Measurements from ENCODE around the gene ARL5B.

ARL5B gene

DNA sequence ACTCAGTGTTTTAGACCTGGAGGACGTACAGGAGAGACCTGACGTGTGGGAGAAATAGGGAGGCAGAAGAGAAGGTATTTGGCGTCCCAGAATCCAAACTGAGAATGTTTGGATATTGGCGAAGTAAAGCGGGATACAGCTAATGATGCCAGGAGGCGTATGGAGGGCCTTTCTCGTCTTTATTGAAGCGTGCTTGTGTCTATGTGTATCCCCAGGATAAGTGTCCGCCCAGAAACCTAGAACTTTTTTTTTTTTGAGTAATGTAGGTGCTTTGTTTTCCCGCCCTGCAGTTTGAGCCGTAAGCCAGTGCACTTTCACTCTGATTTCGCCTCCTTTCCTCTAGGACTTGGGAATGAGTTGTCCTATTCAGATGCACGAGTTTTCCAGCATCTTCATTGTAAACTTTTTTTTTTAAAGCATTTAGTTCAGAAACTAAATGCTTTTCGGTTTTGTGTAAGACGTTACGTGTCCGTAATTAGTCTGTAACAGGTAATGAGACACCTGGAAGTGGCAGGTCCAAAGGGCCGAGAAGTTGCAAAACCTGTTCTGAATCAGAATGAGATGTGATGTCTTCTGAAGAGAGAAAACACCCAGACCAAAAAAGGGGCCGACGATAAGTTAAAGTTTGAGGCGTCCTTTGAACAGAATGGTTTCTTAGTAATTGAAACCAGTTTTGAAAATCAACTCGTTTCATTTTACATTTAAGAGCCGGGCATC is 746 bp downstream of the ARL5B start:
- peak; percentile 28 for DNase-seq

DNA sequence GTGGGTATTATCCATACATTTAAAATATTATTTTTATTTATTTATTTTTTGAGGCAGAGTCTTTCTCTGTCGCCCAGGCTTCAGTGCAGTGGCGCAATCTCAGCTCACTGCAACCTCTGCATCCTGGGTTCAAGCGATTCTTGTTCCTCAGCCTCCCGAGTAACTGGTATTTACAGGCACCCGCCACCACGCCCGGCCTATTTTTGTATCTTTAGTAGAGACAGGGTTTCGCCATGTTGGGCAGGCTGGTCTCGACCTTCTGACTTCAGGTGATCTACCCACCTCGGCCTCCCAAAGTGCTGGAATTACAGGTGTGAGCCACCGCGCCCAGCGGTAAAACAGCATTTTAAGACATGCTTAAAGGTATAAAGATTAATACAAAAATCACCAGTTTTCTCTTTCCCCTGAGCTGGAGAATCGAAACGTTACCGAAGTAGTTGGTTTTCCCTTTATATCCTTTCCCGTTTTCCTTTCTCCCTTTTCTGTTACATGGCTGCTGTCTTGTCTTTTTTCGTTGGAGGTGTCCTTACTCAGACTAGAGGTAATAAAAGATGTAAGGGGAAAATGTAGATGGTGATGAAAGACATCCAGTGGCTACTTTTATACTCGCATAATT is 1.7 kb downstream of the ARL5B start:
- DNase-seq, result no peak

DNA sequence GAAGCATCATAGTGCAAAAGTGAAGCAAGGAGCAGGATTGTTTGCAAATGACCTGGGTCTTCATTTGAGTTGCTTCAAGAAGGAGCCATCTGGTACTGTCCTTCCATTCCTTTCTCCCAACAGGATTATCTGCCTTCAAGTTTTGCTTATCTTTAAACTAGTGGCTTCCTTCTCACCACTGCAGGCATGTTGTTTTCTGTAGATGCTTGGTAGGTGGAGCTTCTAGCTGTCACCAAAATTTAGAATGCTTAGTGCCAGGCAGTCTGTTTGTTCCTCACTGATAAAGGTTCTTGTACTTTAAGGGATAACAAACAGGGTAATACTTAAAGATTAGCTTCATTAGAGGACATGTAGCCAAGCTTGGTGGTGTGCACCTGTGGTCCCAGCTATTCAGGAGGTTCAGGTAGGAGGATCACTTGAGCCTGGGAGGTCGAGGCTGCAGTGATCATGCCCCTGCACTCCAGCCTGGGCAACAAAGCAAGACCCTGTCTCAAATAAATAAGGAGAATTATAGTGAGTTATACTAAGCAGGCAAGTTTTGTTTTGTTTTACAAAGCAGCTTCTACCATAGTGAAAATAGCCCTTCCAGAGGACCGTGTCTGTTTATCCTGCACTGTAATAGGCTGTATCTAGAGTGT is 5.7 kb downstream of the ARL5B start:
- no peak for DNase-seq

DNA sequence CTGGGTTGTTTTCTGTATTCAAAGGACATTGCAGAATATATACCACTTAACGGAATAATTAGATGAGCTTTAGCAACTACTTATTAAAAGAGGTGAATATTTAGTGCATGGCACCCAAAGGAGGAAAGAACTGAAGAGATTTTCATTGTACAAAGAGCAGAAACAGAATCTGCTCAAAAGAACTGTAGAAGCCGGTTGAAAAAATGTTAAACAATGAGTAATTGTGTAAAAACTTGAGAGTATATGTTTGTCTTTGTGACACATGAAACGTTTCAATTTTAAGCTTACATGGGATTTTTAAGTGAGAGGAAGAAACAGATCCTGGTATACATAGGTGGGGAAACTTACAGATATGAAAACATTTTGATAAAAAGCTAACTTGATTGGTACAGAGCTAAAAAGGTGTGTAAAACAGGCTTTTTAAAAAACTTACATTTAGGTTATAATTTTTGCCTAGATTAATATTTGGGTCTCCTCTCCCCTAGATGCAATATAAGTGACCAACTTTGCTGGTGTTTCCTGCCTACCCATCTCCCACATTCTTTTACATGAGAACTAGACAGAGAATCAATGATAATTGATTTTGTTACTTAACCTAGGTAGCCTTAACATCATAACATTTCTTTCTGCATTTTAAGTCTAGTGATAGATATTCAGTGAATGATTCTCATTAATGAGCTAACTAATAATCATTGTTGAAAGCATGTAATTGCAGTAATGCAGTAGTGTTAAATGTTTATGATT is 6.8 kb downstream of the ARL5B start:
- DNase-seq, result no peak

DNA sequence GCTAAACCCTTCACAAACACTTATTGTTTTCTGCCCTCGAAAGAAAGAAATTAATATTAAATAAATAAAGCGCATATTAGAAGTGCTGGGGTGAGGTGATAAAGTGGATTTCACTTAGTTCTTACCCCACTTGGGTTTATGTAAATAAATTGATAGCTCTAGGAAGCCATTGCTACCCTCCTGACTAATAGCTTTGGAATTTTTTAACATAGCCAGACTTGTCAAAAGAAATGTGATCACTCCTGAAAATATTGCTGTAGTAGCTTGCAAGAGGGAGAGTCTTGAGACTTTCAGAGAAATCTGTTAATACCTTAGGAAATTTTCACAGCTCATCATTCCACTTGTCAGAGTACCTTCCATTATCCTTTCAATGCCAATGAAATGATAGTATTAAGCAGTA is 7.6 kb downstream of the ARL5B start:
- DNase-seq, result no peak

DNA sequence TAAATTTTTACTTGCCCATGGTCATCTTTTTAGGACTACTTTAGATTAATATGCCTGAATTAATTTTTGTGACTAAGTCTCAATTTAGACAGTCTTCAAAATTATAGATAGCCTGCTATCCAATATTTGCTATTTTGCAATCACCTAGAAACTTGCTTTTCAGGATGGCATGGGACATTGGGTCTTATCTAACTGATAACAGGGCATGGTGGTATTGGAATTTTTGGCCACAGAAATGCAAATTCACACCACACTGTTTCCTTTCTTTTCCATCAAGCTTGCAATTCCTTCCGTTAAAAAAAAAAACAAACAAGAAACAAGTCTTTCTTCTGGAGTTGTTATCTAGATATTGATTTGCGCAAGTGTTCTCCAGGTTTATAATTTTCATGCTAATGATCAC is 8.8 kb downstream of the ARL5B start:
- no peak for DNase-seq

DNA sequence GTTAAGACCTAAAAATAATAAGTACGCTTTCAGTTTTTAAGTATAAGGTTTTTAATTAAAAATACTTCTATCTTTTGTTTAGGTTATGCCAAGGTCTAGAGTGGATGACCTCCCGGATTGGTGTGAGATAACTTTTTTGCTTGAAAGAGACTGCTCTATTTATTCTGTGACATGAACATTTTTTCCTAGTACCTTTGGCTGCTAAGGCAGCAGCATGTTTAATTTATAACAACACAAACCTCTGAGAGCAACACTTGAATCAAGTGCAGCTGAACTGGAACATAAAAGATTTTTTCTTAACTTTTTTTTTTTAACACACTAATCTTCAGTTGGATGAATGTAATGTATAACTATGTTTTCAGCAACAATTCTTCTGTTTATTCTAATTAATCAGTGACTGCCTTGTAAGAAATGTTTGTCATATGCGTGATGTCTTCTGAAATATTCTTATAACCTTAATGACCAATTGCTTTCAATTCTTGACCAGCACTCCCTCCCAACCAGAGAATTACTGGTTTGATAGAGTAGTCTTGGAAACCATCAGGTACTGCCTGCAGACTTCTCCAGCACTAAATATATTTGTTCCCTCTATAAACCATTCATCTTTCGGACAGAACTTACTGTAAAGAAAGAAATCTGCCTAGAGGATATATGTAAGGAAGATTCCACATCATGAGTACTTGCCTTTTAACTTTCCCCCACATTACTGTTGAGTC is 16.0 kb downstream of the ARL5B start:
- no peak for DNase-seq

DNA sequence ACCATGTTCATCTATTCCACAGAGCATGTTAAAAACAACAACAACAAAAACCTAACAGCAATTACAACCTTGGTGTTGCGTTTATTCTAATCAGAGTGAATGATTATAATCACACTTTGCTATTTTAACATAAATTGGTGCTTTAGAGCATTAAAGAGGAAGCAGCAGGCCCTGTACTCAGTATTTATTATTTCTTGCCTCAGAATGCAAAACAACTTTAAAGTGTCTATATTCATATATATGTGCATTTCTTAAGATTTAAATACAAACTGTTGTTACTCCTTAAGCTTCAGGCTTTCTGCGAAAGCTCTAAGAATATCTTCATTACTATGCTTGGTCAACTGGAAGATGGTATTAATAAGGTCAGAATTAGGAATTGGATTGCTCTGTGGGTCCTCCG is 21.5 kb downstream of the ARL5B start:
- DNase-seq, result no peak

DNA sequence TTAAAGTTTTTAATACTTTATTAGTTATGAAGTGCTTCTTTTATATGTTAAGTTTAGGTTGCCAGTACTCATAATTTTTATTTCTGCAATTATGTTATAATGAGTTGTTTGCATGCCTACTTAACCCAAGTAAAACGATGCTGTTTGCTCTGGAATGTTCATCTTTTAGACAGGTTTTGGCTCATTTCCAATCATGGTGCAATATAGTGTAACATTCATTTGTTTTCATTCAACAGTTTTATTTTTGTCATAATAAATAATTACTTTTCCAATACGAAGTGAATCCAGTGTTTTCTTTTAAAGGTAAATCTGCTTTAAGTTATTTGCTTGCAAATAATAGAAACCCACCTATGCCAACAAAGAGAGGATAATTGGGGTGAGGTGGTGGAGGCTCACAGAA is 22.1 kb downstream of the ARL5B start:
- DNase-seq, result no peak

DNA sequence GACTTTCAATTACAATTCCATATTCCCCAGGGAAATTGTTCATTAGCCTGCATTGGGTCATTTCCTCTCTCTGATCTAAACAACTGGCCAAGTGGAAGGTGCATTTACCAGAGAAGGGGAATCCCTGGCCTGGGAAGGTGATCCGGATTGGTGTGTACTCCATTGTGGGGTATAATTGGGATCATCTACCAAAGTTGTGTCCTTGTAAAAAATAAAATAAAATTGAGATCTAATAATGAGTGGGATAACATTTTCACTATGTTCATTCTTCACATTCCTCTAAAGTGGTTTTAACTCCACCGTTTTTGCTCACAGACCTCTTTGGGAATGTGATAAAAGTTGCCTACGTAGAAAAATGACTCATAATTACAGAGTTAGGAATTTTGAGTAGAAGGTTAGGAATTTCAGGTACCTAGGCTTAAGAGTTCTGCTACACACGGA is 22.8 kb downstream of the ARL5B start:
- no peak for DNase-seq

DNA sequence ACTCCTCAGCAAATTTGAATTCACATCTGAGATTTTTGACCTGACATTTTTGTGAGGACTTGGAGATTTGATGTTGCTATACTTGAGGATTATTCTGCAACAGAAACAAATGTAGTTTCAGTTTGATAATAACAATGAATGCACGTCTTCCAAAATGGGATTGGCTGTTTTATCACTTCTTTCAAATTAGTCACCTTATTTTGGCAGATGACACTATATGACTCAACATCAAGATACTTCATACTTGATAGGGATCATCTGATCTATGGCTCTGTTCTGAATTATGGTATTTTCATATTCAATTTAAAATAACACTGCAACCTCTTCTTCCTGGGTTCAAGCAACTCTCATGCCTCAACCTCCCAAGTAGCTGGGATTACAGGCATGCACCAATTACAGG is 24.2 kb downstream of the ARL5B start:
- DNase-seq, result no peak

DNA sequence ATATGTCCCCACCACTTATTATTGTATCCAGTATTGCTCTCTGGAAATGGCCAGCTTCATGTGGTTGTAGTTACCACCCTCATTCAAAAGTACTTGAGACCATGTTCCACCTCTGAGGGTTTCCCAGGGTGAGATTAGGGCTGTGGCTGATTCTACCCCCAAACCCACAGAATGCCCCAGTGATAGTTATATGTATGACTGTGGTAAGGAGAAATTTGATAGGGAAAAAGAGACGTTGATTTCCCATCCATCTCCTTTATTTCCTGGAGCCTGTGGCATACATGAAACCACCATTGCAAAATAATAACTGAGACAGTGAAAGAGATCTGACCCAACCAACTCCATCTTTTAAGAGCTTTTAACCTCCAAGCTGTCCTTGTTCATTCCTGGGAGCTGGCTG is 25.2 kb downstream of the ARL5B start:
- no peak for DNase-seq

DNA sequence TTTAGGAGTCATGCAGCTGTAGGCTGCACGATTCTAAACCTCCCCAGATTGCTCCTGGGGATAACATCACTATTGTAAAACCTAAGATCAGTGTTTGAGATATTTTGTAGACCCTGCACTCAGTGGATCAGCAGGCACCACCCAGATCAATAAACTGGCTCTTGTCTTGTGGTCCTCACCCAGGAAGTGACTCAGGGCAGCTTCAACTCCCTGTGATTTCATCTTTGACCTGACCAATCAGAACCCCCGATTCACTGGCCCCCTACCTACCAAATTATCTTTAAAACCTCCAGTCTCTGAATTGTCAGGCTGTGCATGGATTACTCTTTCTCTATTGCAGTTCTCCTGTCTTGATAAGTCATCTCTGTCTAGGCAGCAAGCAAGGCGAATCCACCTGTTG is 25.7 kb downstream of the ARL5B start:
- no peak for DNase-seq

DNA sequence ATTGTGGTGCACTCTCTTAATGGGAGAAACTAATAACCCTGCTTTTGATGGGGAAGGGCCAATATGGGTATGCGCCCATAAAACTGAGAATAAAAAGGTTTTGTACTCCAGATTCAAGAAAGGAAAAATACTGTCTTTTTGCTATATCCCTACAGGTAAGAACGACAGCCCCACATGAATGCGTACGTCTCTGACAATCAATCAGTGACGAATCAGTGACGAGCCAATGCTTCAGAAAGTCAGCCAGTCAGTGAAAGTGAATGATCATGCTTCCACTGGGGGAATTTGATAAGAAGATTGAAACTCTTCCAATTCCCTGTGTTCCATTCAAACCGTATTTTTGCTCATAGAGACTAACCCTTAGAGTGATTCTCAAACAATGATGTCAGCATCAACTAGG is 26.3 kb downstream of the ARL5B start:
- DNase-seq, result no peak

DNA sequence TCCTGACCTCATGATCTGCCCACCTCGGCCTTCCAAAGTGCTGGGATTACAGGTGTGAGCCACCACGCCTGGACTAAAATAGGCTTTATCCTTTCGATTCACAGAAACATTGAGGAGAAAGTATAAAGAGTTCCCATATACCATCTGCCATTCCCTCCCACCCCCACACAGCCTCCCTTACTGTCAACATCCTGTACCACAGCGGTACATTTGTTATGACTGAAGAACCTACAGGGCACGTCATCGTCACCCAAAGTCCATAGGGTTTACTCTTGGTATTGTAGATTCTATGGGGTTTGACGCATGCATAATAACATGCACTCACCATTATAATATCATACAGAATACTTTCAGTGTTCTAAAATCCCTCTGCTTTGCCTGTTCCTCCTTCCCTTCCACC is 28.0 kb downstream of the ARL5B start:
- DNase-seq, result no peak

DNA sequence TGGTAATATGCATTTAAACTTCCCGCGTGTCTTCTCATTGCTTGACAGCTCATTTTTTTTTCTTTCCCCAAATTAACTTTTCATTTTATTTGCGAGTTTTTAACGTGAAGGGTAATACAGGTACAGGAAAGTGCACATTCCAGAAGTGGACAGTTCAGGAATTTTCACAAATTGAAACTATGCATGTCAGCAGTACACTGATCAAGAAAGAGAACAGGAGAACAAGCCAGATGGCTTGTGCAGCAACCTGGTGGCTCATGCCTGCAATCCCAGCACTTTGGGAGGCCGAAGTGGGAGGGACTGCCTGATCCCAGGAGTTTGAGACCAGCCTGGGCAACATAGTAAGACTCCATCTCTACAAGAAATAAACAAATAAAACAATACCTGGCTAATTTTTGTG is 28.5 kb downstream of the ARL5B start:
- no peak for DNase-seq

DNA sequence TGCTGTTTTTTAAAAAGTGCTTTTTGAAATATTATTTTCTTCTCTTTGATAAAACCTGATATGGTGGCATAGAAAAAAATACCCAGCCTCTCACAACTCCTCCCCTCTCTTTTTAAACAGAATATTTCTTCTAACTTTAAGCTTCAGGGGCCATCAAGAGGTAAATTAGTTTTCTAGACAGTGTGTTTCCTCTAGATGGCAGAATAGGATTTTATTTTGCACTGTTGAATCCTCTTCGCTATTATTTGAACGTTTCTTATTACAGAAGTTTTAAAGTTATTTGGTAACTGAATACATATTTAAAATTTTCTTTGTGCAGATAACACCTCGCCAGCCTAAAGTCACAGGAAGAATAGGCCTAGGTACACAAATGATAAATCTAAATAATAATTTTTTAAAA is 30.3 kb downstream of the ARL5B start:
- DNase-seq, result no peak

DNA sequence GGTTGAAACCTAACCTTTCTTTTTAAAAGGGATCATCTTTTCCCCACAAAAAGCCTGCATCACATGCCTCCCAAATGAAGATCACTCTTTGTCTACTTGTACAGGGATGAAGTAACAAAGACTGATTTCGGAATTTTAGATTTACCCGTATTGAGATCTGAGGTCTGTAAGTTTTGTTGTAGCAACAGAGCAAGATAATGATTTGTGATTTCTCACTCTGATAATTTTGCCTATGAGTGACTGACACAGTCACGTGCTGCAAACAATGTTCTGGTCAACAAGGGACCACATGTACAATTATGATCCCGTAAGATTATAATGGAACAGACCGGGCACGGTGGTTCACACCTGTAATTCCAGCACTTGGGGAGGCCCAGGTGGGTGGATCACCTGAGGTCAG is 31.3 kb downstream of the ARL5B start:
- DNase-seq, result no peak

DNA sequence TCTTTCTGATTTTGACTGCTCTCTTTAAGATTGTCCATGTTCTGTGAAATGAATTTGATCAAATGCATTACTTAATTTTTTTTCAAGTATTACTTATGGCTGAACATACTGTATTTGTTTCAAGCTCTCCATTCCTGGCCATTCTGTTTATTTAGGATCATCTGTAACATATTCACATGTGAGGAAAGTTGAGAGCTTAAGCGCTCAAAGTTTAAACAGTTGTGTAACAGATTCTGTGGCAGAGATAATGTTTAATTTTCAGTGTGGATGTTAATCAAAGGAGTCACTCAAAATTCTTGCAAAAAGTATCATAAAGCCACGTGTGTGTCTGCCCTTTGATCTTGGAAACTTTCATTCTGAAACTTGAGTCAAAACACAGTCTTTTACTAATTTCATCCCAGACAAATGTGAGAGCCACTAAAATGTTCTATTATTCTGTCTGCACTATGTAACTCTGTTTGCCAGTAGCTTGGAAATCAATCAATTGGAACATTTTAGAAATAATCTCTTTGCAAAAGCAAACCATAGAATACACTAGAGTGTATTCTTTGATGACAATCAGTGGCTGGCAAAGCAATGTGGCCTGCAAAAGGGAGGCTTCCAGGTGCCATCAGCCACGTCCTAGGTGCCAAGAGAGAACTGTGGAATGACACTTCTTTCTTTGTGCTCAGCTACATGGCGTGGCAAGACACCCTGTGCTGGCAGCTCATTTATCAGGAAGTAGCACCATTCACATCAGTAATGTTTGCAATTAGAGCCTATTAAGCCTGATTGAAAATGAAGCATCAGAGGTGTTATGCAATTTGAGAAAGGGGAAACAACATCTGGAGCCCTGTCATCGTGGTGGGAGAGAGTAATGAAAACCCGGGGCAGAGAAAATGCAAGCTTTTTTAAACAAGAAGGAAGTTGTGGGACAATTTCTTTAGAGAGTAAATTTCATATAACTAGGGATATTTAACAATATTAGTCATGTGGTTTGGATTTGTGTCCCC is 40.9 kb downstream of the ARL5B start:
- no peak for DNase-seq

DNA sequence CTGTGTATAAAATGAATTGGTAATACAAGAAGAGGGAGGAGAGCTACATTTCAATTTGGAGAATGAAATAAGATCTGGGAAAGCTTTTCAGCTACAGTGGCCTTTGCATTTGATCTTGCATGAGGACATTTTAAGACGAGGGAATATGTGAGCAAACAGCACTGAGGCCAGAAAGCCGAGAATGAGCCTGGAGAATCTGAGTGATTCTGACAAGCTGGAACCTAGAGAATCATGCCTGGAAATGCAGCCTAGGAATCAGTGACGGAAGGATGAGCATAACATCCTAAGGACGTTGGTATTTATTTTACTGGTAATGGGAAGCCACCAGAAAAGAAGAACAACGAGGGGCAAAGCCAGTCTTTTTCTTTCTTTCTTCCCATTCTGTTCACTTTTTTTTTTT is 44.3 kb downstream of the ARL5B start:
- DNase-seq, result no peak

DNA sequence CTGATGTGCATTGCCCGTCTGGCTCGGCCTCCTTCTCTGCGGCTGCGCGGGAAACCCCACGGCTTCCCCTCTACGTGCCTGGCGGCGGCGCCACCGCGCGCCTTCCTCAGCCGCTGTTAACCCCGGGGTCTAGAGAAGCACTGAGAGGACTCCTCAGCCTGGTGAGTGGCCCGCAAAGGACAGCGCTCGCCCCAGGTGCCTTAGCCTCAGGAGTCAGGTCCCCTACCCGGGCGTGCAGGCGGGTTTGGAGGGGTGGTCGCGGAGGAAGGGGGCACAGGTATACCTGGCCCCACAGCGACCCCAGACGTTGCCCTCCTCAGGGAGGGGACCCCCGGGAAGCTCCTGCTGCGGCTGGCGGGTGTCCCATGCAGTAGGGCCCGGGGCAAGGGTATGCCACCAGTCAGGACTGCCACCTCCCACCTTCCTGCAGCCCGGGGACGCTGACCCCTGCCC is 51.0 kb downstream of the ARL5B start:
- no peak for DNase-seq

DNA sequence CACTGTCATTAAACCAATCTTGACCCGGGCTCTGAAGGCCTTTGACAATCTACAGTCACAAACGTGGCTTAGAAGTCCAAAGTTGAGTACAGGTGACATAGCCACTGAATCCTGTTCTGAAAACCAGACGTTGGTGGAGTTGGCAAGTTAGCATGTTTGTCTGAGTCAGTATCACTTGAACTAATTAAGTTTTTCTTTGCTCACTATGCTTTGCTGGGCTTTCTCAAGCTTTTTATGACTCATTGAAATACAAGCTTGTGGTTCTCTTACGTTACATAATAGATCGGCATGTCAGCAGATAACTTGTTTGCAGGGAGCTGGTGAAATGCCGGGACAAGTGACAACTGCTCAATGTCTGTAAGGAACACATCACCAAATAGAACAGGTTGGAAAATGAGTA is 53.8 kb downstream of the ARL5B start:
- no peak for DNase-seq

Measured in NCI-H2029 (cell line).